ENCODE measurements around the gene ZNF460. TPM values are rescaled to one million over a fixed set of nuclear protein-coding genes. Genes with fewer than 3 reads are reported as not detected.
"Not testable (repeated sequence)": the region's sequence is repeated elsewhere in the genome, so short reads cannot be mapped to it uniquely, and the experiment has no call there.

The ZNF460 gene
- total RNA-seq, 1 experiment from 2014 or later, result 76.3 TPM

DNA sequence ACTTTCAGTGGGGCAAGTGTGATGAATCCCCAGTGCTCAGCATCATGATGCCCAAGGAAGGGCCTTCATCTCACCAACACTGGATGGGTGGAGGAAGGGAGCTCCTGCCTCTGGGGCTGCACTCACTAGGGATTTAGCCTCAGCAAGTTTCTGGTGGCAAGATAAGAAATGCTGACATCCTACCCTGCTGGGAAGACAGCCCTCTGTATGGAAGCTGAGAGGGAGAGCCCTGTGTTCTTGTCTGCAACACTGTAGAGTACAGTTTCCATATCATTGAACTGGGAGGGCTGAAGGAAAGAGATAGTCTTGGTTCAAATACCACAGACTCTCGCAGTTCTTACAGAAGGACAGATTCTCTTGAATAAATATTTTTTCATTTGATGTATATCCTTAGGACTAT, 7.3 kb upstream of the ZNF460 start:
- no peak overlapping the region for H3K4me3 ChIP-seq (ENCODE audit: low read depth in 2 of 2, low read length in 2 of 2)
- H3K27ac ChIP-seq (ENCODE audit: low read length), result no peak overlapping the region
- BruUV-seq (replicated peaks), result no TSS peak
- no peaks in the 10 kb centered on the region for H3K4me1 ChIP-seq (ENCODE audit: control insufficient read depth, insufficient read depth, low read length)
- no peak for TF ChIP-seq POLR2AphosphoS5 (IDR thresholded peaks at IDR 0.05; ENCODE audit: low read depth, low read length)
- no peak for ATAC-seq
- H3K36me3 ChIP-seq (ENCODE audit: control insufficient read depth, insufficient read depth, low read length), result no peaks in the 10 kb centered on the region
- ChIA-PET CTCF (no interaction called here), POLR2A (interaction anchor here (0.7 kb wide), 1 partner anchor 82 kb away, joined by 6 read pairs; no protein-coding TSS in a partner anchor)
- H3K9me3 ChIP-seq (ENCODE audit: control insufficient read depth, insufficient read depth, low read depth, low read length), result no peaks in the 10 kb centered on the region
- in situ Hi-C loops (cut with HindIII; ENCODE audit: low pct_unique_long_range_greater_than_20kb, low sequenced_read_pairs) (no loop called here), intact Hi-C loops (cut with micrococcal nuclease; ENCODE audit: unreplicated experiment) (no loop called here)
- DNase-seq (ENCODE audit: low read depth, low spot score), result no peak
- H3K27me3 ChIP-seq (ENCODE audit: control insufficient read depth, insufficient read depth, low read length), result no peaks in the 10 kb centered on the region

DNA sequence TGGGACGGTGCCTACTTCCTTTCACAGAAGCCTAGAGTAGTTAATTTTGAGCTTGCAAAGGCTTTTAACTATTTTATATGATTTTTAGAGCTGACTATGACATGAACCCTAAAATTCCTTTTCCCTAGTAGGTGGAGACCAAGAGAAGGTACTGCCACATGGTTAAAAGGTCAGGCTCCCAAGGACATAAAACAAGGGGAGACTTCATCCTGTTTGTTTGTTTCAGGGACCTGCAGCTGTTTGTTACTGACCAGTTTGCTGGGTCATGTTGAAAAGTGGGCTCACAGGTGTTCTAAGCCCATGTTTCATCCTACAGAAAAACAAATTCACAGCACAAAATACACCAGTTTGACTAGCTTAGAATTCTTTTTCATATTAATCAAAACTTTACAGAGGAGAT, 3.9 kb upstream of the ZNF460 start:
- no peak for DNase-seq (ENCODE audit: low read depth, low spot score)
- Histone ChIP-seq H3K27me3 (ENCODE audit: control insufficient read depth, insufficient read depth, low read length) (no peaks in the 10 kb centered on the region), H3K4me3 (ENCODE audit: low read depth in 2 of 2, low read length in 2 of 2) (no peak overlapping the region), H3K9me3 (ENCODE audit: control insufficient read depth, insufficient read depth, low read depth, low read length) (no peaks in the 10 kb centered on the region), H3K4me1 (ENCODE audit: control insufficient read depth, insufficient read depth, low read length) (peaks cover 7% of the 10 kb centered on the region), H3K36me3 (ENCODE audit: control insufficient read depth, insufficient read depth, low read length) (peaks cover 3% of the 10 kb centered on the region; the same call in 1 of the 2 replicates), H3K27ac (ENCODE audit: low read length) (no peak overlapping the region)
- TF ChIP-seq TCF7L2 (IDR thresholded peaks at IDR 0.05; ENCODE audit: low read depth, low read length) (no peak), POLR2AphosphoS5 (IDR thresholded peaks at IDR 0.05; ENCODE audit: low read depth, low read length) (no peak), SIN3A (IDR thresholded peaks at IDR 0.05; ENCODE audit: borderline replicate concordance, insufficient read depth, low read depth, low read length) (no peak)
- TF ChIP-seq, protein P1, sequence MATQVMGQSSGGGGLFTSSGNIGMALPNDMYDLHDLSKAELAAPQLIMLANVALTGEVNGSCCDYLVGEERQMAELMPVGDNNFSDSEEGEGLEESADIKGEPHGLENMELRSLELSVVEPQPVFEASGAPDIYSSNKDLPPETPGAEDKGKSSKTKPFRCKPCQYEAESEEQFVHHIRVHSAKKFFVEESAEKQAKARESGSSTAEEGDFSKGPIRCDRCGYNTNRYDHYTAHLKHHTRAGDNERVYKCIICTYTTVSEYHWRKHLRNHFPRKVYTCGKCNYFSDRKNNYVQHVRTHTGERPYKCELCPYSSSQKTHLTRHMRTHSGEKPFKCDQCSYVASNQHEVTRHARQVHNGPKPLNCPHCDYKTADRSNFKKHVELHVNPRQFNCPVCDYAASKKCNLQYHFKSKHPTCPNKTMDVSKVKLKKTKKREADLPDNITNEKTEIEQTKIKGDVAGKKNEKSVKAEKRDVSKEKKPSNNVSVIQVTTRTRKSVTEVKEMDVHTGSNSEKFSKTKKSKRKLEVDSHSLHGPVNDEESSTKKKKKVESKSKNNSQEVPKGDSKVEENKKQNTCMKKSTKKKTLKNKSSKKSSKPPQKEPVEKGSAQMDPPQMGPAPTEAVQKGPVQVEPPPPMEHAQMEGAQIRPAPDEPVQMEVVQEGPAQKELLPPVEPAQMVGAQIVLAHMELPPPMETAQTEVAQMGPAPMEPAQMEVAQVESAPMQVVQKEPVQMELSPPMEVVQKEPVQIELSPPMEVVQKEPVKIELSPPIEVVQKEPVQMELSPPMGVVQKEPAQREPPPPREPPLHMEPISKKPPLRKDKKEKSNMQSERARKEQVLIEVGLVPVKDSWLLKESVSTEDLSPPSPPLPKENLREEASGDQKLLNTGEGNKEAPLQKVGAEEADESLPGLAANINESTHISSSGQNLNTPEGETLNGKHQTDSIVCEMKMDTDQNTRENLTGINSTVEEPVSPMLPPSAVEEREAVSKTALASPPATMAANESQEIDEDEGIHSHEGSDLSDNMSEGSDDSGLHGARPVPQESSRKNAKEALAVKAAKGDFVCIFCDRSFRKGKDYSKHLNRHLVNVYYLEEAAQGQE (IDR thresholded peaks at IDR 0.05; ENCODE audit: insufficient read depth in 1 of 2, low read depth in 2 of 2, low read length in 1 of 2), result no peak
- TF ChIP-seq, protein P2, sequence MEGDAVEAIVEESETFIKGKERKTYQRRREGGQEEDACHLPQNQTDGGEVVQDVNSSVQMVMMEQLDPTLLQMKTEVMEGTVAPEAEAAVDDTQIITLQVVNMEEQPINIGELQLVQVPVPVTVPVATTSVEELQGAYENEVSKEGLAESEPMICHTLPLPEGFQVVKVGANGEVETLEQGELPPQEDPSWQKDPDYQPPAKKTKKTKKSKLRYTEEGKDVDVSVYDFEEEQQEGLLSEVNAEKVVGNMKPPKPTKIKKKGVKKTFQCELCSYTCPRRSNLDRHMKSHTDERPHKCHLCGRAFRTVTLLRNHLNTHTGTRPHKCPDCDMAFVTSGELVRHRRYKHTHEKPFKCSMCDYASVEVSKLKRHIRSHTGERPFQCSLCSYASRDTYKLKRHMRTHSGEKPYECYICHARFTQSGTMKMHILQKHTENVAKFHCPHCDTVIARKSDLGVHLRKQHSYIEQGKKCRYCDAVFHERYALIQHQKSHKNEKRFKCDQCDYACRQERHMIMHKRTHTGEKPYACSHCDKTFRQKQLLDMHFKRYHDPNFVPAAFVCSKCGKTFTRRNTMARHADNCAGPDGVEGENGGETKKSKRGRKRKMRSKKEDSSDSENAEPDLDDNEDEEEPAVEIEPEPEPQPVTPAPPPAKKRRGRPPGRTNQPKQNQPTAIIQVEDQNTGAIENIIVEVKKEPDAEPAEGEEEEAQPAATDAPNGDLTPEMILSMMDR (IDR thresholded peaks at IDR 0.05), result no peak
- CTCF ChIA-PET, result no interaction called here
- intact Hi-C loops (cut with micrococcal nuclease; ENCODE audit: unreplicated experiment) (no loop called here), in situ Hi-C loops (cut with HindIII; ENCODE audit: low pct_unique_long_range_greater_than_20kb, low sequenced_read_pairs) (no loop called here)
- no peak for ATAC-seq
- POLR2A ChIA-PET, result no interaction called here
- no TSS peak for BruUV-seq (replicated peaks)

DNA sequence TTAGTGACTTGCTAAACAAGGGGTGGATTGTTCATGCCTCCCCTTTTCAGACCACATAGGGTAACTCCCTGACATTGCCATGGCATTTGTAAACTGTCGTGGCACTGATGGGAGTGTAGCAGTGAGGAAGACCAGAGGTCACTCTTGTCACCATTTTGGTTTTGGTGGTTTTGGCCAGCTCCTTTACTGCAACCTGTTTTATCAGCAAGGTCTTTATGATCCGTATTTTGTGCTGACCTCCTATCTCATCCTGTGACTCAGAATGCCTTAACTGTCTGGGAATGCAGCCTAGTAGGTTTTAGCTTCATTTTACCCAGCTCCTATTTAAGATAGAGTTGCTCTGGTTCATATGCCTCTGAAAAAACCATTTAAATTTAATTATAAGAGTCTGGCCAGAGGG, 1.8 kb upstream of the ZNF460 start:
- intact Hi-C loops (cut with micrococcal nuclease; ENCODE audit: unreplicated experiment); H3K9me3 ChIP-seq (ENCODE audit: control insufficient read depth, insufficient read depth, low read depth, low read length); BruUV-seq (replicated peaks); H3K4me3 ChIP-seq (ENCODE audit: low read depth in 2 of 2, low read length in 2 of 2); H3K27ac ChIP-seq (ENCODE audit: low read length); H3K36me3 ChIP-seq (ENCODE audit: control insufficient read depth, insufficient read depth, low read length); DNase-seq (ENCODE audit: low read depth, low spot score); ATAC-seq; in situ Hi-C loops (cut with HindIII; ENCODE audit: low pct_unique_long_range_greater_than_20kb, low sequenced_read_pairs); H3K27me3 ChIP-seq (ENCODE audit: control insufficient read depth, insufficient read depth, low read length); POLR2A ChIA-PET; CTCF ChIA-PET: not testable (repeated sequence)
- H3K4me1 ChIP-seq (ENCODE audit: control insufficient read depth, insufficient read depth, low read length), result peaks cover 23% of the 10 kb centered on the region
